Stimulated activated CD4-positive, alpha-beta T cell treated with anti-CD3 and anti-CD28 coated beads, Interleukin-2, amount 100 ng/mL, for 24 hours (primary cell): ENCODE results near the gene WDR90.

Source experiments
- DNase-seq, 2 donors: peaks; one replicate each; pipeline ENCODE4 v3.0.0-alpha.2; 2020

WDR90 gene

GRCh38 chr16:710500-711075, 61.4 kb downstream of the WDR90 start:
- DNase-seq, result no peak

GRCh38 chr16:711084-711483, 61.9 kb downstream of the WDR90 start:
- DNase-seq, result no peak

DNA sequence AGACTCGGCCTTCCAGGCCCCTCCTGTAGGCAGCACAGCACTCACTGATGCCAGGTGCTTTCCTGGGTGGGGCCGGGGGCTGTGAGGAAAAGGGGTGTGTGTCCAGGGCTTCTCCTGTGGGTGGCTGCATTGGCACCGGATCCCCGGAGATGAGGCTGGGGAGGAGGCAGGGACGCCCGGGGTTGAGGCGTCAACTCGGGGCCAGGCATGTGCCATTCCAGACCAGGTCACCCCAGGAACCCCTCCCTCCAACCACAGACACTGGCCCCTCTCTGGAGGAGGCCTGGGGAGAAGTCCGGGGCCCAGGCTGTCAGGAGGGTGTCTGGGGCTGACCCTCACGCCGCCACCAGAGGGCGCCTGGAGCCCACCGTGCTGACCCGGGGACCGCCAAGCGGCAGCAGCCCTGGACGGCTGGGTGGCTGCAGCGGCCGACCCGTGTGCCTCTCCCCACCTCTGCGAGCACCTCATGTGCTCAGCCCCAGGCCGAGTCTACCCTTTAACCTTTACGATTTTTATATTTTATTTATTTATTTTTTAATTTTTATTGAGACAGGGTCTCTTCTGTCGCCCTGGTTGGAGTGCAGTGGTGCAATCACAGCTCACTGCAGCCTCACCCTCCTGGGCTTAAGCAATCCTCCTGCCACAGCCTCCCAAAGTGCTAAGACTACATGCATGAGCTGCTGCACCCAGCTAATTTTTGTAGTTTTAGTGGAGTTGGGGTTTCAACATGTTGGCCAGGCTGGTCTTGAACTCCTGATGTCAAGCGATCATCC, 62.6 kb downstream of the WDR90 start:
- peak; percentile 85 to 87 for DNase-seq

GRCh38 chr16:712740-713250, 63.6 kb downstream of the WDR90 start:
- peak; percentile 62 to 73 for DNase-seq

DNA sequence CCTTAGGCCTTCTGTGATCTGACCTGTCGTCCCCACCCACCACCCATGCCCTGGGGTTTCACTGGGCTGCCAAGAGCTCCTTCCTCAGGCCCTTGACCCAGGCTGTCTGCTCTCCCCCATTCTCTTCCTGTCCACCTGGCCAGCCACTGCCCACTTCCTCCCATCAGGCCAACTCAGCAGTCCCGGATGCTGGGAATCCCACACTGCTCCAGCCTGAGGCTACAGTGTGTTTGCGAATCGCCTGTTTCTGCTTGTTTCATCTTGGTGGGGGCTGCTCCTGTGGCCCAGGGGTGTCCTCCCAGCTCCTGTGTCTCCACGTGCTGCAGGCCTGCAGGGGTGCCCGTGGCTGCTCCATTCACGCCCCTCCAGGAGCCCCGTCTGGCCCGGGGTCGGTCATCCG, 64.9 kb downstream of the WDR90 start:
- DNase-seq, result no peak

DNA sequence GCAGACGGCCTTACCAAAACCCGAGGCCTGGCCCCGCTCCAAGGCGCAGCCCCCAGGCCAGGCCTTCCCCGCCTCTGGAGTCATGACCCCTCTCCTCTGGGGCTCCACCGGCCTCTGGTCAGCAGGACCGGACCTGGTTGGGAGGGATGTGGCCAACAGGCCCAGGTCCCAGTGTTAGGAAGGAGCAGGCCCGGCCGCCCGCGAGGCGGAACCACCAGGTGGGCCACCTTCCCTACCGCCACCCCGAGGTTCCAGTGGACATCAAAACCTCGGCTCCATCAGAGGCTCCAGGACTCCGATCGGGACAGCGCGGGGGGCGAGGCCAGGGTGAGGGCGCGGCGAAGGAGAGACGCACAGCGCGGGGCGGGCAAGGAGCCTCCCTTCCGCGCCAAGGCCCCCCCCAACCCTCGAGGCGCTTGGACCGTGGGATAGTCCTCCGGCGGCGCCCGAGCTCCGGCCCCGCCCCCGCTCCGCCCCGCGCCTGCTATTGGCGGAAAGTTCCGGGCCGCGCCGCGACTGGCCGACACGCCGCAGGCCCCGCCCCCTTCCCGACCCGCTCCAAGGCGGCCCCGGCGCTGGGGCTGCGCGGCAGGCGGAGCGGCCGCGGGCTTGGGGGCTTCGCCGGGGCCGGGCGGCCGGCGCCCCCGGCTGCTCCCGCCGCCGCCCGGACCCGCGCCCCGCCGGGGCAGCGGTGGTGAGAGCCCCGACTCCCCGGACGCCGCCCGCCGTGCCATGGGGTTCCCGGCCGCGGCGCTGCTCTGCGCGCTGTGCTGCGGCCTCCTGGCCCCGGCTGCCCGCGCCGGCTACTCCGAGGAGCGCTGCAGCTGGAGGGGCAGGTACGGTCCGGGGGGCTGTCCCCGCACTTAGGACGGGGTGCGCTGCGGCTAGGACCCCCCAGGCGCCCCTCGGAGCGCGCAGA, 65.7 kb downstream of the WDR90 start, which contains the start of gene METRN:
METRN (plus strand) TSS at position 561 of the 919 bp plus-strand sequence; CDS start at position 733, 172 bp downstream.
- DNase-seq, result peak; percentile 93 to 98

GRCh38 chr16:715477-716199, 66.5 kb downstream of the WDR90 start:
- peak in 1 of 2 donors; percentile 36 for DNase-seq

DNA sequence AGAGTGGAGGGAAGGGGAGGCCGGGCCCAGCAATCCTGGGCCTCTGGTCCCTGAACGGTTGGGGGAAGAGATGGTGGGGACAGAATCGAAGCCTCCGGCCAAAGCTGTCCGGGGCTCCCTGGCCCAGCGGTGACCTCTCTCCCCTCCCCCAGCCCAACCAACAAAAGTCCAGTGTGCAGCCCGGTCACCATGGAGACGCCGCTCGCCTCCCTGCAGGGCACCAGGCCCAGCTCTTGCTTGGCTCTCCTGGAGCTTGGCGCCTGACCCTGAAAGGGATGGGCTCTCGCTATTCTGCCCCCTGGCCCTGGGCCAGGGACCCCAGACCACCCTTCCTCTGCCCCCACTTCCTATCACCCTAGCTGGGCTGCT, 67.0 kb downstream of the WDR90 start:
- DNase-seq, result no peak

- DNase-seq, result no peak
Observed at GRCh38 chr16:716768-717325, 67.7 kb downstream of the WDR90 start.
